ENCODE data around the gene GPR183.
"Not testable (repeated sequence)": the region's sequence is repeated elsewhere in the genome, so short reads cannot be mapped to it uniquely, and the experiment has no call there.

GPR183 gene

DNA sequence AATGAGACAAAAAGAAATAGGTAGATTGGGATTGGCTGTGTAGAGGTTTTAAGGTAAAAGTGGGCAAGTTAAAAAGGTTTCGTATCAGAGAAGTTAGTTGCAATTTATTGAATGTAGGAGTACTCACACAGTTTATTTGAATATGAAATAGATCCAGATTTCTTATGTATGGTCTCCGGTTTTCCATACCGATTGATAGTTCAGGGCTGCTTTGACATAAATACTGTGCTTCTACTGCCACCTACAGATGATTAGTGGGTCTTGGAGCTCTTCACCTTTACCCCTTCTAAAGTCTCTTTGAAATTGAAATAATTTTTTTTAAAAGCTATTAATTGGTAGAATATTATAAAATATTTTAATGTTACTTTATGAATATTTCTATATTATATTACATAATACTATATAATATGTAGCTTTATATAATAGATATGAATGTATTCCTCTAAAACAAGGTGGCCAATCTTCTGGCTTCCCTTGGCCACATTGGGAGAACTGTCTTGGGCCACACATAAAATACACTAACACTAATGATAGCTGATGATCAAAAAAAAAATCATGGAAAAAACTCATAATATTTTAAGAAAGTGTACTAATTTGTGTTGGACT is 41.3 kb downstream of the GPR183 start:
- peak; percentile 58 for DNase-seq

DNA sequence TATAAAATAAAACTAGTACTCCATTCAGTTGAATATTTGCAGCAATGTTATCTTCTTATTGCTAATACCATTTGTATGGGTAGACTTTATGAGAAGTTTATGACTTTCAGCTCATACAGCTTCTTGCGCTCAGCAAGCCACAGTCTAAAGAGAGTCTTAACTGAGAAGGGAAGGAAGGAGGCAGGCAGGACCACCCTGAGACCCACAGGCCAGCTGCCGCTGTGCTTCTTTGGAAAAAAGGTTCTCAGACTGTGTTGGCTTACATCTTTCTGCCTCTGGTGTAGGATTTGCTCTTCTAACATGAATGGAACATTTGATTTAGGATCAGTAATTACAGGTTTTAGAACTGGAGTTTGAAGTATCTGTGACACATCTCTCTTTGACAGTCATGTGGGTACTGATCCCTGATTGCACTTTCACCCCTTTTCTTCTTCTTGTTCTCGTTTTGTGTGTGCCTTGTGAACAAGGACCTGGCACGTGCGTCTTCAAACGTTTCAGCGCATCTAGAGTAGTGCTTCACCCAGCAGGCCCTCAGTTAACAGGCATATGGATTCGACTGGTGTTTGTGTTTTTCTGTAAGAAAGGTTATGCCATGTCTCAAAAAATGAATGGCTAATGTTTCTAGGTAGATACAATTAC is 41.9 kb downstream of the GPR183 start:
- DNase-seq: no peak

DNA sequence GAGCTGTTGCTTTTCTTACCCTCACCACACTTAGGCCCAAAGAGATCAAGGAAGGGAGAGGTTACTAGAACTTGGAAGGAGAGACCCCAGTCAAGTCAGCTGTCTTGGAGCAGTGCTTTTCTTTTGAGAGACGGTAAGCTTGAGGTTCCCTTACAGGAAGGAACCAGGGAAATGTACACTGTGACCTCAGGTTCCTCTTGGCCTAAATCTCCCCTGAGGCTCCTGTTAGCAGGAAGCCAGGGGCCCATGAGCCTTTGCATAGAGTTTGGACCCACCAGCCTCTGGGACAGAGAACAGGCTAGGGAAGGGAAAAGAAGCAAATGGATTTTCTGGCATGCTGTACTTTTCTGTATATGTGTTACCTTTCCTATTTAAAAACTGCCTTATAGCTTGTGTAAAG is 43.1 kb downstream of the GPR183 start:
- DNase-seq: no peak

DNA sequence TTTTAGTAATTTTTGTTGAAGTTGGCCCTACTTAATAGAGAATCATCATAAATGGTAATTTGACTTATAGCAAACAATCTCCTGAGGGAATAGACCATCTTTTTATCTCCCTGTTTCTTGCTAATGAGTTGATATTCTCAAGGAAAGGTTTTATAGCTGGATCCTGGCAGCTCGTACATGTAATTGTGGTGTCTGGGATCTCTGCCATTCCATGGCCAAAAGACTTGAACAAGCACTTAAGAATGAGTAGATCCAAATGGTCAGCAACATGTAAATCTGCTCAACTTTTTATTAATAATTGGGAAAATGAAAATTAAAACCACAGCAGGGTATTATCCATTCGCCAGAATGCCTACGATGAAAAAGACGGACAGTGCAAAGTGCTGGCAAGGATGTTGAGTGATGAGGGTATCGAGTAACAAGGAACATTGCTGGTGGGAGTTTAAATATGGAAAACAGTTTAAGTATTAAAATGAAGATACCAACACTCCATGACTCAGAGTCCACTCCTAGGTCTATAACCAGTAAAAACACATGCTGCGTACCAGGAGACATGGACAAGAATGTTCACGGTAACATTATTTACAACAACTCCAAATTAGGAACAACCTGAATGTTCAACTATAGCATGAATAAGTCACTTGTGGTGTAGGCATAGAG is 43.9 kb downstream of the GPR183 start:
- no peak for DNase-seq

DNA sequence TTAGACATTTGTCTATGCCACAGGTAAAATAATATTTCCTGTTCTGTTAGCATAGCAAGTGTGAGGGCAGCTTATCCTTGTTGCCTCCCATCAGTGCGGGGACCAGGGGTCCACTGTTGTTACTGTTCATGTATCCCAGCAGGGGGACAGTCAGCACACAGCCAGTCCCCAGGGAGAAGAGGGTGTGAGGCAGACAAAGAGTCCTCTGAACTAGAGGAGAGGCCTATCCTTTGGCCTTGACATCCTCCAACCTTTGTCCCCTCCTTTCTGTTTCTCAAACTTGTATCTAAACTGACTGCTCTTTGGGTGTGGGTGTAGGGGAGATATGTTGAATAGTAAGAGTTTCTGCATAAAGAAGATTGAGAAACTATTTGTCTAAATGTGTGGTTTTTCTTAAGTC is 46.1 kb downstream of the GPR183 start:
- DNase-seq: no peak

DNA sequence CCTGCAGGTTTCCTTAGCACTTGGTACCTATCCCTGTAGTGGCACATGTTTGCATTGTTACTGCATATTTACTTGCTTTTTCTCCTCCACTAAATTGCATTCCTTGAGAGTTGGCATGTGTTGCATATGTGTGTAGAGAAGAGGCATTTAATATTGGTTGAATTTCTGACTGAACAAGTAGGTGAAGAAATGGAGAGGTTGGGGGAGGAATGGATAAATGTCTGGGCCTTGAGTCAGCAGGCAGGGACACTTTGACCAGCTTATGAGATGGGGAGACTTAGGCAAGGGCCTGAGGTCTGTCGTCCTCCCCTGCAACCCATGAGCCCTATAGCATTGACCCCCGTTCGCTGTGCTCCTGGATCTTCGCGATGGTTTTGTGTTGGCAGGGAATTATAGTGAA is 47.0 kb downstream of the GPR183 start:
- DNase-seq: no peak

DNA sequence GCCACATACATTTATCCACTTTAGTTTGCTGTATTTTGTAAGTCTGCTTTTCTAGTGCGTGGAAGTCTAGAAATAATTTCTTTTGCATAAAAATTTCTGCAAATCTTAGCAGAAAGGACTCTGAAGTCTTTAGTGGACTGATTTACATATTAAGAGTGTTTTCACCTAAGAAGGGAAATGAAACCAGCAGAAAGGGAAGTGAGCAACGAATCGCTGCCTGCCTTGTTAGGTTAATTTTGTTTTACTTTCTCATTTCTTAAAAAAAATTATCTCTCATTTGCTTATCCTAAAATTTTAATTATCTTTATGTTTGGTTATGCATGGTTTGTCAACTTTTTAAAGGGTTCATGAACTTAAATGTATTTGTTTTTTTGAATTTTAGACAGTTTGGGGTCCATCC is 48.3 kb downstream of the GPR183 start:
- no peak for DNase-seq

DNA sequence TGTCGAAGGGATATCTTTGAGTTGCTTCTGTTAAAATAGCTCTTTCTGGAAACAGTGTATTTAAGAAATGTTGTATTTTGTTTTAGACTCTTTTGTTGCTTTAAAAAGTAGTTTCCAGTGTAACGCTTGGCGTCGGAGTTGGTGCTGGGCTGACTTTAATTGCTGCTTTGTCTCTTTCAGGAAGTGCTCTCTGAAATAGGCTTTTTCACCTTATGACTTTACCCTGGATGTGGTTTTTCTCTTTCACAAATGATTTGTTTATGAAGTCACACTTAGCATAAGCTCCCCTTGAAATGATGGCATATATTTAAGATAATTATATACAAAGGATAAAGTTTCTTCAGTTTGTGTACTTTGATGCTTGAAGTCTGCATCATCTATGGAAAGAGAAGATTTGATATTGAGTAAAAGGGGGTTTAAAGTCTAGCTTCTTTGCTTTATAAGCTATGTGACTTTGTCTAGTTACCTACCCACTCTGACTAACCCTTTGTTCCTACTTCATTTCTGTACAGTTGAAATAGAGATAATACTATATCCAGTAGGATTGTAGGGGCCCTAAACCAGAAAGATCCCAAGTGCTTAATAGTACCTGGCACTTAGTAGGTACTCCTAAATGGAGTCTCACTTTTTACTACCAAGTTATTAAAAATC is 48.9 kb downstream of the GPR183 start, which contains the start of gene GPR18:
Gene GPR18, minus strand, starts transcription at position 170 of the 651 bp plus-strand sequence. CDS start 2,507 bp downstream, outside the sequence.
- DNase-seq: no peak

DNA sequence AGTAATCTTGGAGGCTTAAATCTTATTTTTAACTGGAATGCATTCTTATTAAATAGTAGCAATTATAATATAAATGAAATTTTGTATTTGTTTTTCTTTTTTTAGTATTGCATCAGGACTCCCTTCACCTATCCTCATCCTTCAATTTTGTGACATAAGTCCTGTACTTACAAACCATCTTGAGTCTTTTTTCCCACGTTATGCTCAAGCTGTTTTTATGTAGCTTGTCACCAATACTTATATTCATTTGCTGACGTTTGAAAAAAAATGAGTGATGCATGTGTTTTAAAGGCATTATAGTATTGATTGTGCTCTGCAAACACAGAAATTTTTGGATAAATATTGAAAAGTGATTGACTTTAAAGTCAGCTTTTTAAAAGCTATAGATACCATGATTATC is 49.9 kb downstream of the GPR183 start:
- no peak for DNase-seq

DNA sequence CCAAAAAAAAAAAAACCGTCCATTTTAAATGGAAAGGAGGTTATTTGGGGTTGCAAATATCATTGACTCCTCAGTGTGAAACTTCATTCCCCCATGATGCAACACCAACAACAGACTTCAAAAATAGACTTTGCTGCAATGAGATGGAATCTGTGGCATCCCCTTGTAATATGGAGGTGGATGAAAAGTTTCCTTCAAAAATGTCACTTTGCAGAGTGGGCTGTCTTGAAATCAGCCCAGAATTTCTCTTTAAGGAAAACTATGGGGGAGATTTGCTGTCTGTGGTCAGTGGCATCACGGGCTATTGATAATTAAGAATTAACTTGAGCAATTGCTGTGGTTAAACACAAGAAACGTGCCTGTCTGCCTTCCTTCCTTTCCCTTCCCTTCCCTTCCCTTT is 50.5 kb downstream of the GPR183 start:
- peak; percentile 70 for DNase-seq

DNA sequence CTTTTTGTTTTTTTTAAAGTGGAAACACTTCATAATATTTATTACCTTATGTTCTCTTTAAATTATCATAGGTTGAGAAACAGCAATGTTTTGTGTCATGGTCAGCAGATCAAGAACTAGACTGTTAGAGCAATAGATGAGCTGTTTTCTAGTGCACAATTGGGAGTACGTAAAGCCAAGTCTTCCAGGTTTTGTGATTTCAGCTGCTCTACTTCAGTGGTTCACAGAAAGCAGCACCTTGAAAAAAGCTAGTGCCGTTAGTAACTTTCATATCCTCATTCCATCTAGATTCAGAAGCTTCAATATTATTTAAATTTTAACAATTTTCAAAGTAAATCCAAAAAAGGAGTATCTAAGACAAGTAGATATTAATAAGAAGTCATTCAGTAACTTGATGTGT is 50.9 kb downstream of the GPR183 start:
- DNase-seq: no peak

DNA sequence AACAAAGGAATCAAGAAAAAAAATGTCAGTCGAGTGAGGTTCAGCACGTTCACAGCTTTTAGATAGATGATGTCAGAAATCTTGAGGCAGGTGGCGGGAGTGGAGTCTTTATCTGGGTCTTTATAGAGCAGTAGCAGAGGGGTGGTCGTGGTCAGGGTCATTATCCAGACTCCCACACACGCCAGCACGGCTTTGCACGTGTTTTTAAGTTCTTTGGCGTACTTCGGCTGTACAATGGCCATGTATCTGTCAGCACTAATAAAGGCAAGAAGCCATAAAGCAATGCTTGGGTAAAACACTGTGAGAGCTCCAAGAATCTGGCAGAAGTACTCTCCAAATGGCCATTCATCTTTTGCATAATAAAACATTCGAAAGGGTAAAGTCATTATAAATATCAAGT is 51.9 kb downstream of the GPR183 start:
- no peak for DNase-seq

DNA sequence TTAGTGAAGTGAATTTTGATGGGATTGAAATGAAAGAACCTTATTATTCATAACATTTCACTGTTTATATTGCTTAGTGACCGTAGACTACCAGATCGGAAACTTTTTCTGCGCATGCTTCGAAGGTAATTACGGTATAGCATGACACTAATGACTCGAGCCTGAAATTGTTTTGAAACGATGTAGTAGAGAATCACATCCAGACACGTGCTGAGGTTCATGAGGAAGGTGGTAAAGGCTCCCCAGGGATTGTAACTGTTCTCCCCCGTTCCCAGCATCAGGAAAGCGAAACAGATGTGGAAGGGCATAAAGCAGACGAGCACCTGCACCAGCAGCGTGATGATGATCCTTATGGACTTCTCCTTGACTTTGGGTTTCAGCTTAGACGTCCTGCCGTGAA is 52.4 kb downstream of the GPR183 start:
- no peak for DNase-seq

DNA sequence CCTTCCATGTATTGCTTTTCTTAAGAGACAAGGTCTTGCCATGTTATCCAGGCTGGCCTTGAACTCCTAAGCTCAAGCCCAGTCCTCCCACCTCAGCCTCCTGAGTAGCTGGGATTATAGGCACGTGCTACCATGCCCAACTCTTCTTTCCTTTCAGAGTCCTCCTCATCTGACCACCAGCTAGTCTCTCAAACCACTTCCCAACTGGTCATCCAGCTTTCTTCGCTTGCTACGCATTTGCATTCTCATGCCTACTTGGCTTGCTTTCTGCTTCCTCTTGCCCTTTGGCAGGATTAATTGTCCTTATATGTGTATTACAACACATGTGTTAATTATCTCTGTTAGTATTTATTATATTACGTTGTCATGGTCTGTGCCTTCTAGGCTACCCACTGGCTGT is 55.3 kb downstream of the GPR183 start:
- DNase-seq: no peak

DNA sequence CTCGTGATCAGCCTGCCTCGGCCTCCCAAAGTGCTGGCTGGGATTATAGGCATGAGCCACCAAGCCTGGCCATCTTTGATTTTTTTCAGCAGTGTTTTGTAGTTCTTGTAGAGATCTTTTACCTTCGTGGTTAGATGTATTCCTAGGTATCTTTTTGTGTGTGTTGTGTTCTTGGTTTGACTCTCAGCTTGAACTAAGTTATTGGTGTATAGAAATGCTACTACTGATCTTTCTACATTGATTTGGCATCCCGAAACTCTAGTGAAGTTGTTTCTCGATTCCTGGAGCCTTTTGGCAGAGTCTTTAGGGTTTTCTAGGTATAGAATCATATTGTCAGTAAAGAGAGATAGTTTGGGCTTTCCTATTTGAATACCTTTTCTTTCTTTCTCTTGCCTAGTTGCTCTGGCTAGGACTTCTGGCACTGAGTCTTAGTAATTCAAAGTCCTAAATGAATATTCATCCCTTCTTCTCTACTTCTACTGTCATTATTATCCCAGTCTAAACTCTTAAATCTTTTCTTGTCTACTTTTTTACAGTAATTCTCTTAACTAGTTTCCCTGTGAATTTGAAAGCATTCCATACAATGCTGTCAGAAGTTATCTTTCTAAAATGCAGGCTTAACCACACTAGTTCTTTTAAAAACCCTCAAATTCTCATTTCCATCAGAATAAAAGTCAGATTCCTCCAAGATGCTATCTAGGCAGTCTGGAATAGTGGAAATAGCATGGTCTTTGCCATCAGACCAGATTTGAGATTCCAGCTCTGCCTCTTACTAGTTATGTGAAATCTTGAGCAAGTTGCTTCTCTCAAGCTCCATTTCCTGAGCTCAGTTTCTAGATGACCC is 56.0 kb downstream of the GPR183 start:
- no peak for DNase-seq

DNA sequence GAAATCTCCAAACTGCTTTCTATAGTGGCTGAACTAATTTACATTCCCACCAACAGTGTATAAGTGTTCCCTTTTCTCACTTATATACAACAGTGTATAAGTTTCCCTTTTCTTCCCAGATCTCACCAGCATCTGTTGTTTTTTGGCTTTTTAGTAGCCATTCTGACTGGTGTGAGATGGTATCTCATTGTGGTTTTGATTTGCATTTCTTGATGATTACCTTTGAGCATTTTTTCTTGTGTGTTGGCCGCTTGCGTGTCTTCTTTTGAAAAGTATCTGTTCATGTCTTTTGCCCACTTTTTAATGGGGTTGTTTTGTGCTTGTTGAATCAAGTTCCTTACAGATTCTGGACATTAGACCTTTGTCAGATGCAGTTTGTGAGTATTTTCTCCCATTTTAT is 57.6 kb downstream of the GPR183 start:
- DNase-seq: not testable (repeated sequence)

DNA sequence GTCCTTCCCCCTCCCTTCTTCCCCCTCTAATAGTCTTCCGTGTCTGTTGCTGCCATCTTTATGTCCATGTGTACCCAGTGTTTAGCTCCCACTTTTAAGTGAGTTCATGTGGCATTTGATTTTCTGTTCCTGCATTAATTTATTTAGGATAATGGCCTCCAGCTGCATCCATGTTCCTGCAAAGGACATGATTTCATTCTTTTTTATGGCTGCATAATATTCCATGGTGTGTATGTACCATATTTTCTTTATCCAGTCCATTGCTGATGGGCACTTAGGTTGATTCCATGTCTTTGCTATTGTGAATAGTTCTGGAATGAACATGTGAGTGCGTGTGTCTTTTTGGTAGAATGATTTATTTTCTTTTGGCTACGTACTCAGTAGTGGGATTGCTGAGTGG is 58.0 kb downstream of the GPR183 start:
- DNase-seq: not testable (repeated sequence)

DNA sequence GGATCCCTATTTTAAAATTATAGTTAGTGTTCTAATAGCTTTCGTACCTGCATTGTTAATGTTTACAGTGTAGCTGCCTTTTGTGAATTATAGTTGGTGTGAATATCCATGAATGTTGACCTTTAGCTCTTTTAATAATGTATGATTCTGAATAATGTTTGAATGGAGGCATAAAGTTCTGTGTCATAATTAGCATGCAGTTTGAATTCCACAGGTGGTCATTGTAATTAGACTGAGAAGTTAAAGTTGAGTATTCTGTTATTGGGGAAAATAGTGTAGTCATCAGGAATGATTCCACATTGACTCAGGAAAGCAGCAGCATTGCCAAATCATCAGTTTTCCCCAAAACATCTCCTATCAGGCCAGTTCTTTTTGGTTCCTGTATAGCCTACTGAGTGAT is 61.1 kb downstream of the GPR183 start:
- DNase-seq: no peak

Measured in fibroblast of skin of back (primary cell).